Keratinocyte (primary cell): ENCODE results near the gene PTPRB. TPM values are rescaled to one million over a fixed set of nuclear protein-coding genes. Genes with fewer than 3 reads are reported as not detected.

ENCODE experiments used
- DNase-seq: peaks from one replicate; pipeline ENCODE4 v3.0.0-alpha.2; 2011; ENCODE audit warnings: low read depth, missing footprints, low spot score
- FAIRE-seq: peaks from 2 replicates; lab custom pipeline; 2011; peaks lifted over from hg19 to GRCh38; lab: Jason Lieb, UNC
- H2AFZ ChIP-seq: 2 replicates; pipeline ENCODE4 v1.6.0; 2012; ENCODE audit warnings: low read length, control low read depth, inconsistent platforms; ENCODE audit not compliant: control insufficient read depth
- H3K27ac ChIP-seq: 2 replicates; pipeline ENCODE4 v1.5.1; 2011; ENCODE audit warnings: low read length; ENCODE audit not compliant: control insufficient read depth, insufficient read depth
- H3K27me3 ChIP-seq: 3 replicates; pipeline ENCODE4 v1.6.0; 2011; ENCODE audit warnings: low read length; ENCODE audit not compliant: control insufficient read depth, insufficient read depth; ENCODE audit errors: extremely low read depth
- H3K36me3 ChIP-seq, 2 experiments: 2 replicates in 1 of 2; 3 replicates in 1 of 2; pipeline ENCODE4 v1.5.1; 2011; ENCODE audit warnings: low read length in 2 of 2, mild to moderate bottlenecking in 1 of 2; ENCODE audit not compliant: control insufficient read depth in 2 of 2, insufficient read depth in 2 of 2; ENCODE audit errors: extremely low read depth in 1 of 2
- H3K4me1 ChIP-seq: 3 replicates; pipeline ENCODE4 v1.5.1; 2011; ENCODE audit warnings: low read length; ENCODE audit not compliant: control insufficient read depth, insufficient read depth; ENCODE audit errors: extremely low read depth
- H3K4me2 ChIP-seq: 3 replicates; pipeline ENCODE4 v1.6.0; 2011; ENCODE audit warnings: low read depth, low read length; ENCODE audit not compliant: control insufficient read depth, insufficient read depth; ENCODE audit errors: extremely low read depth
- H3K4me3 ChIP-seq, 3 experiments: fragments of 200-600 bp in 1 of 3; sonication (generic) in 1 of 3; 2 replicates in 2 of 3; 3 replicates in 1 of 3; pipeline ENCODE4 v1.5.1; 2011 to 2016; ENCODE audit warnings: low read length in 3 of 3, mild to moderate bottlenecking in 3 of 3, control low read depth in 2 of 3, inconsistent platforms in 1 of 3, low read depth in 1 of 3, mixed read lengths in 1 of 3, mixed run types in 1 of 3, moderate library complexity in 1 of 3; ENCODE audit not compliant: control insufficient read depth in 2 of 3, insufficient read depth in 2 of 3; ENCODE audit errors: extremely low read depth in 1 of 3
- H3K79me2 ChIP-seq: 2 replicates; pipeline ENCODE4 v1.6.0; 2012; ENCODE audit warnings: low read length; ENCODE audit not compliant: control insufficient read depth, insufficient read depth
- H3K9ac ChIP-seq: 3 replicates; pipeline ENCODE4 v1.6.0; 2011; ENCODE audit warnings: low read length; ENCODE audit not compliant: control insufficient read depth, insufficient read depth; ENCODE audit errors: extremely low read depth
- H3K9me1 ChIP-seq: 3 replicates; pipeline ENCODE4 v1.6.0; 2011; ENCODE audit warnings: low read length; ENCODE audit not compliant: control insufficient read depth, insufficient read depth; ENCODE audit errors: extremely low read depth
- H3K9me3 ChIP-seq: 2 replicates; pipeline ENCODE4 v1.5.1; 2012; ENCODE audit warnings: low read depth, low read length; ENCODE audit not compliant: control insufficient read depth
- H4K20me1 ChIP-seq: 3 replicates; pipeline ENCODE4 v1.6.0; 2011; ENCODE audit warnings: low read length; ENCODE audit not compliant: control insufficient read depth, insufficient read depth; ENCODE audit errors: extremely low read depth
- CTCF ChIP-seq, 3 experiments: IDR thresholded peaks in 1 of 3; conservative IDR thresholded peaks in 1 of 3; optimal IDR thresholded peaks in 1 of 3; 2 replicates in 2 of 3; 3 replicates in 1 of 3; pipeline versions ENCODE3 to v1.5.1; 2011; ENCODE audit warnings: low read length in 3 of 3, mild to moderate bottlenecking in 3 of 3, moderate library complexity in 2 of 3, control low read depth in 1 of 3, inconsistent platforms in 1 of 3; ENCODE audit not compliant: insufficient read depth in 2 of 3; ENCODE audit errors: extremely low read depth in 1 of 3
- EZH2 ChIP-seq: IDR thresholded peaks from one replicate; pipeline ENCODE4 v1.6.1; 2012; ENCODE audit warnings: inconsistent platforms, mild to moderate bottlenecking, low read length, moderate library complexity
- dilution Hi-C: fragments of 300-500 bp; cut with MboI; formaldehyde crosslinking; loops from one replicate; pipeline ENCODE4 v1.7.0; 2020; ENCODE audit warnings: low sequenced_read_pairs; ENCODE audit not compliant: extremely low pct_ligation_motif_present
- polyA plus RNA-seq, 5 experiments: library from polyadenylated mRNA; depleted of rRNA in 3 of 5; stranded (reverse) in 3 of 5; stranded (forward) in 1 of 5; unstranded in 1 of 5; fragments of >200 nt; gene quantifications; 1 replicate in 1 of 5; 2 replicates in 3 of 5; 3 replicates in 1 of 5; pipeline versions ENCODE4 v1.2.1 to v1.2.3, GENCODE V29; 2011 to 2012; ENCODE audit warnings: missing spikeins in 2 of 5, low read depth in 1 of 5, low replicate concordance in 1 of 5

The PTPRB gene
- polyA plus RNA-seq, 1 donor (not counting 4 experiments of a cell fraction or from before 2014, with no cell fraction given) = 0.46 TPM

GRCh38 chr12:70686299-70686698 is 49.1 kb upstream of the PTPRB start:
- no peaks in the 10 kb centered on the region for H3K4me1 ChIP-seq
- H3K4me3 ChIP-seq = no peak overlapping the region
- no peaks in the 10 kb centered on the region for H3K9me3 ChIP-seq
- H2AFZ ChIP-seq = no peak overlapping the region
- no peak for FAIRE-seq
- H4K20me1 ChIP-seq = no peaks in the 10 kb centered on the region
- H3K27me3 ChIP-seq = no peaks in the 10 kb centered on the region
- H3K36me3 ChIP-seq = no peaks in the 10 kb centered on the region
- no peak overlapping the region for H3K9ac ChIP-seq
- dilution Hi-C loops = no loop called here
- no peaks in the 10 kb centered on the region for H3K9me1 ChIP-seq
- no peaks in the 10 kb centered on the region for H3K79me2 ChIP-seq
- DNase-seq = no peak
- no peak overlapping the region for H3K4me2 ChIP-seq
- no peak overlapping the region for H3K27ac ChIP-seq
- TF ChIP-seq EZH2 (no peak), CTCF (optimal IDR thresholded peaks at IDR 0.05 in 1 of 3, IDR thresholded peaks at IDR 0.05 in 1 of 3, conservative IDR thresholded peaks at IDR 0.05 in 1 of 3; ENCODE audit: extremely low read depth in 1 of 3, insufficient read depth in 2 of 3, low read length in 3 of 3) (no peak)

GRCh38 chr12:70683976-70684375 is 46.7 kb upstream of the PTPRB start:
- DNase-seq (no peak), FAIRE-seq (no peak)
- H3K4me1 ChIP-seq = no peaks in the 10 kb centered on the region
- H3K4me2 ChIP-seq = no peak overlapping the region
- H3K4me3 ChIP-seq = no peak overlapping the region
- no peak overlapping the region for H3K27ac ChIP-seq
- no peaks in the 10 kb centered on the region for H3K79me2 ChIP-seq
- no peaks in the 10 kb centered on the region for H3K9me1 ChIP-seq
- dilution Hi-C loops = no loop called here
- no peak overlapping the region for H3K9ac ChIP-seq
- no peaks in the 10 kb centered on the region for H3K9me3 ChIP-seq
- H2AFZ ChIP-seq = no peak overlapping the region
- TF ChIP-seq EZH2 (no peak), CTCF (optimal IDR thresholded peaks at IDR 0.05 in 1 of 3, IDR thresholded peaks at IDR 0.05 in 1 of 3, conservative IDR thresholded peaks at IDR 0.05 in 1 of 3; ENCODE audit: extremely low read depth in 1 of 3, insufficient read depth in 2 of 3, low read length in 3 of 3) (no peak)
- no peaks in the 10 kb centered on the region for H3K36me3 ChIP-seq
- no peaks in the 10 kb centered on the region for H3K27me3 ChIP-seq
- H4K20me1 ChIP-seq = no peaks in the 10 kb centered on the region
